Measurements from ENCODE around the gene URI1.

DNA sequence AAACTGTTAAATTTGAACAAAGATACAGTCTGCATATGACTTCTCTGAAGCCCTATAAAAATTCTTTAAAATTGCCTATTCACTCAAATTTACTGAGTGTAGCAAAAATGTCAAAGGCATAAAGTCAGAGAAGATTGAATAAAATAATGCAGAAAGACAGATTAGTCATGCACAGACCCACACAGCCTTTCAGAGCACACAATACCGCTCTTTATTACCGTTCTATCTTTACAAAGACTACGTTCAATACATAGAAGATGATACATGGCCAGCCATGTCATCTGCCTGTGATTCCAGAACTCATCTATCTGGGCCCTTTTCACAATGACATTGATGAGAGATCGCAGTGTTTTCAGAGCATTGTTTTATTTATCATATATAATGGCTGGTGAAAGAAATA, 107.2 kb downstream of the URI1 start:
- TF ChIP-seq, protein P1, sequence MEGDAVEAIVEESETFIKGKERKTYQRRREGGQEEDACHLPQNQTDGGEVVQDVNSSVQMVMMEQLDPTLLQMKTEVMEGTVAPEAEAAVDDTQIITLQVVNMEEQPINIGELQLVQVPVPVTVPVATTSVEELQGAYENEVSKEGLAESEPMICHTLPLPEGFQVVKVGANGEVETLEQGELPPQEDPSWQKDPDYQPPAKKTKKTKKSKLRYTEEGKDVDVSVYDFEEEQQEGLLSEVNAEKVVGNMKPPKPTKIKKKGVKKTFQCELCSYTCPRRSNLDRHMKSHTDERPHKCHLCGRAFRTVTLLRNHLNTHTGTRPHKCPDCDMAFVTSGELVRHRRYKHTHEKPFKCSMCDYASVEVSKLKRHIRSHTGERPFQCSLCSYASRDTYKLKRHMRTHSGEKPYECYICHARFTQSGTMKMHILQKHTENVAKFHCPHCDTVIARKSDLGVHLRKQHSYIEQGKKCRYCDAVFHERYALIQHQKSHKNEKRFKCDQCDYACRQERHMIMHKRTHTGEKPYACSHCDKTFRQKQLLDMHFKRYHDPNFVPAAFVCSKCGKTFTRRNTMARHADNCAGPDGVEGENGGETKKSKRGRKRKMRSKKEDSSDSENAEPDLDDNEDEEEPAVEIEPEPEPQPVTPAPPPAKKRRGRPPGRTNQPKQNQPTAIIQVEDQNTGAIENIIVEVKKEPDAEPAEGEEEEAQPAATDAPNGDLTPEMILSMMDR (IDR thresholded peaks at IDR 0.05) = no peak
- TF ChIP-seq POLR2A (IDR thresholded peaks at IDR 0.05) = no peak

All from thyroid gland (tissue), 4 donors.